ENCODE measurements around the gene ZNF552. TPM values are rescaled to one million over a fixed set of nuclear protein-coding genes. Genes with fewer than 3 reads are reported as not detected.

ZNF552 gene
- total and polyA plus RNA-seq, 2 of the 8 experiments (the other 6 are each of a cell fraction or from before 2014, with no cell fraction given) = 5.9 to 11.6 TPM

- TF ChIP-seq CEBPB (IDR thresholded peaks at IDR 0.05; ENCODE audit: low read depth, low read length) (no peak), CBX5 (IDR thresholded peaks at IDR 0.05; ENCODE audit: low read depth, low read length) (no peak), CBX8 (IDR thresholded peaks at IDR 0.05; ENCODE audit: borderline replicate concordance, low read depth, low read length) (no peak), SP2 (IDR thresholded peaks at IDR 0.05; ENCODE audit: low read length) (no peak), SAP30 (IDR thresholded peaks at IDR 0.05; ENCODE audit: insufficient read depth, insufficient replicate concordance, low read length) (no peak), RBBP5 (IDR thresholded peaks at IDR 0.05; ENCODE audit: borderline replicate concordance, low read depth, low read length) (peak; percentile 3; the same call in 1 of the 2 replicates), POU5F1 (IDR thresholded peaks at IDR 0.05; ENCODE audit: low read depth, low read length) (no peak), HDAC2 (IDR thresholded peaks at IDR 0.05; ENCODE audit: borderline replicate concordance in 1 of 2, low read depth in 2 of 2, low read length in 2 of 2) (no peak; a peak in 1 of 4 replicates), TAF1 (IDR thresholded peaks at IDR 0.05; ENCODE audit: low read depth, low read length) (peak; percentile 77), JUN (IDR thresholded peaks at IDR 0.05; ENCODE audit: low read depth, low read length) (no peak), SUZ12 (IDR thresholded peaks at IDR 0.05; ENCODE audit: low read length) (no peak), EGR1 (IDR thresholded peaks at IDR 0.05; ENCODE audit: borderline replicate concordance, low read depth, low read length) (no peak), SIRT6 (IDR thresholded peaks at IDR 0.05; ENCODE audit: low read length) (no peak), GABPA (IDR thresholded peaks at IDR 0.05; ENCODE audit: borderline replicate concordance, insufficient read depth, low read length) (no peak), RXRA (IDR thresholded peaks at IDR 0.05; ENCODE audit: insufficient read depth, low read depth, low read length) (no peak), TAF7 (optimal IDR thresholded peaks at IDR 0.05; ENCODE audit: borderline replicate concordance, low read depth, low read length) (peak; percentile 33), POLR2A (IDR thresholded peaks at IDR 0.05; ENCODE audit: control extremely low read depth in 1 of 2, low read depth in 2 of 2, low read length in 2 of 2) (peak in 1 of 2 experiments; percentile 72), SP1 (IDR thresholded peaks at IDR 0.05; ENCODE audit: low read depth, low read length) (no peak; the same call in 1 of the 2 replicates), CREB1 (IDR thresholded peaks at IDR 0.05) (no peak), SIX5 (IDR thresholded peaks at IDR 0.05; ENCODE audit: low read depth, low read length) (0 out of 2 replicates have a peak, but pooled peaks have one; percentile 3), GTF2F1 (IDR thresholded peaks at IDR 0.05; ENCODE audit: borderline replicate concordance, low read depth, low read length) (no peak), E2F6 (IDR thresholded peaks at IDR 0.05) (no peak), CTBP2 (IDR thresholded peaks at IDR 0.05; ENCODE audit: borderline replicate concordance, insufficient read depth, insufficient read length, low read length) (no peak)
These were observed 11.0 kb downstream of the ZNF552 start (continued) for GRCh38 chr19:57803594-57804325.
